T-helper 2 cell (primary cell): ENCODE data around the gene C22orf31.
"Not testable (repeated sequence)": the region's sequence is repeated elsewhere in the genome, so short reads cannot be mapped to it uniquely, and the experiment has no call there.

Experiments
- DNase-seq, 5 experiments: peaks; one replicate each; pipeline versions ENCODE4 v3.0.0 to v3.0.0-alpha.2; 2012 to 2022
- total RNA-seq, 2 donors: gene quantifications; one replicate each; lab custom pipeline; 2026; lab: John Stamatoyannopoulos, UW

Gene C22orf31
- total RNA-seq, result 0 reads per million in 2 donors

- no peak for DNase-seq
Measured at GRCh38 chr22:29061773-29062172, at the start of gene C22orf31. Gene C22orf31 (minus strand): TSS chr22:29061831. CDS start chr22:29061792, 39 bp downstream.

- no peak for DNase-seq
Measured at GRCh38 chr22:29110946-29111345, 49.3 kb upstream of the C22orf31 start.

GRCh38 chr22:29109822-29110221 is 48.2 kb upstream of the C22orf31 start:
- DNase-seq, result no peak

GRCh38 chr22:29108137-29108536 is 46.5 kb upstream of the C22orf31 start:
- DNase-seq, result no peak

GRCh38 chr22:29106839-29107238 is 45.2 kb upstream of the C22orf31 start:
- DNase-seq, result no peak

- DNase-seq, result no peak
Measured at GRCh38 chr22:29105468-29105867, 43.8 kb upstream of the C22orf31 start.

GRCh38 chr22:29103121-29103520 is 41.5 kb upstream of the C22orf31 start:
- no peak for DNase-seq

- no peak for DNase-seq
Measured at GRCh38 chr22:29102300-29102699, 40.7 kb upstream of the C22orf31 start.

- DNase-seq, result no peak
Measured at GRCh38 chr22:29098296-29098695, 36.7 kb upstream of the C22orf31 start.

GRCh38 chr22:29096736-29097669 is 35.4 kb upstream of the C22orf31 start:
- no peak for DNase-seq

GRCh38 chr22:29095459-29095858 is 33.8 kb upstream of the C22orf31 start:
- no peak for DNase-seq

GRCh38 chr22:29093501-29094300 is 32.1 kb upstream of the C22orf31 start:
- no peak for DNase-seq

- DNase-seq, result no peak
Measured at GRCh38 chr22:29093030-29093429, 31.4 kb upstream of the C22orf31 start.

GRCh38 chr22:29092243-29092642 is 30.6 kb upstream of the C22orf31 start:
- DNase-seq, result no peak

- DNase-seq, result no peak
Measured at GRCh38 chr22:29090039-29090438, 28.4 kb upstream of the C22orf31 start.

- DNase-seq, result no peak
Measured at GRCh38 chr22:29089507-29089906, 27.9 kb upstream of the C22orf31 start.

GRCh38 chr22:29088809-29089208 is 27.2 kb upstream of the C22orf31 start:
- DNase-seq, result no peak

- DNase-seq, result no peak
Measured at GRCh38 chr22:29087012-29087411, 25.4 kb upstream of the C22orf31 start.

- DNase-seq, result no peak
Measured at GRCh38 chr22:29083933-29084591, 22.4 kb upstream of the C22orf31 start.

GRCh38 chr22:29083576-29083932 is 21.9 kb upstream of the C22orf31 start:
- not testable (repeated sequence) for DNase-seq

- DNase-seq, result no peak
Measured at GRCh38 chr22:29082826-29083545, 21.4 kb upstream of the C22orf31 start.

- no peak for DNase-seq
Measured at GRCh38 chr22:29081517-29082236, 20.0 kb upstream of the C22orf31 start.
